Lower lobe of right lung (tissue), 2 donors: ENCODE data around the gene SCIN. TPM values are rescaled to one million over a fixed set of nuclear protein-coding genes. Genes with fewer than 3 reads are reported as not detected.

Source experiments
- ATAC-seq, 2 donors: fragments of 200-7000 bp; cut with Tn5 transposase; one replicate each; pipeline ENCODE4 v1.9.1; 2020 to 2022; ENCODE audit warnings: mild to moderate bottlenecking in 2 of 2, moderate library complexity in 2 of 2
- DNase-seq: peaks from one replicate; pipeline ENCODE4 v3.0.0-alpha.2; 2020
- H3K27ac ChIP-seq: fragments of 200-600 bp; one replicate; pipeline ENCODE4 v1.8.0; 2022
- H3K27me3 ChIP-seq: fragments of 200-600 bp; one replicate; pipeline ENCODE4 v1.8.0; 2022; ENCODE audit warnings: low read depth
- H3K36me3 ChIP-seq: fragments of 200-600 bp; one replicate; pipeline ENCODE4 v1.8.0; 2022; ENCODE audit warnings: mild to moderate bottlenecking
- H3K4me1 ChIP-seq: fragments of 200-600 bp; one replicate; pipeline ENCODE4 v1.8.0; 2022
- H3K4me3 ChIP-seq: fragments of 200-600 bp; one replicate; pipeline ENCODE4 v1.8.0; 2022; ENCODE audit warnings: mild to moderate bottlenecking
- H3K9me3 ChIP-seq: fragments of 200-600 bp; one replicate; pipeline ENCODE4 v1.8.0; 2022
- CTCF ChIP-seq: fragments of 200-600 bp; IDR thresholded peaks from one replicate; pipeline ENCODE4 v1.8.0; 2022; ENCODE audit warnings: antibody characterized with exemption, mild to moderate bottlenecking
- intact Hi-C: fragments of 100-400 bp; cut with DNase I; formaldehyde crosslinking; loops from one replicate; pipeline ENCODE4 v1.11.0; 2022
- total RNA-seq: library from RNA; stranded (reverse); fragmentation: NEBNext Ultra II Directional; extraction: Animal tissue kit (Norgen Biotek cat#: 25700); gene quantifications from one replicate; pipeline ENCODE4 v1.2.1, GENCODE V29; 2021
- donor health status: DM: no; HTN: yes; CAD: no; lungs with severe emphysema.

SCIN gene
- total RNA-seq, 1 donor from 2014 or later, result 21.1 TPM

GRCh38 chr7:12701433-12701832 is 130.9 kb downstream of the SCIN start:
- intact Hi-C loops, result no loop called here
- H3K9me3 ChIP-seq, result no peaks in the 10 kb centered on the region
- H3K27me3 ChIP-seq, result no peaks in the 10 kb centered on the region
- no peak overlapping the region for H3K27ac ChIP-seq
- H3K4me1 ChIP-seq, result no peaks in the 10 kb centered on the region
- H3K4me3 ChIP-seq, result no peak overlapping the region
- TF ChIP-seq CTCF, result no peak
- H3K36me3 ChIP-seq, result no peaks in the 10 kb centered on the region
- ATAC-seq (no peak), DNase-seq (no peak)

GRCh38 chr7:12703881-12704280 is 133.4 kb downstream of the SCIN start:
- DNase-seq, result no peak
- ATAC-seq, result no peak
- Histone ChIP-seq H3K36me3 (no peaks in the 10 kb centered on the region), H3K27ac (no peak overlapping the region), H3K27me3 (no peaks in the 10 kb centered on the region), H3K9me3 (no peaks in the 10 kb centered on the region), H3K4me1 (no peaks in the 10 kb centered on the region), H3K4me3 (no peak overlapping the region)
- intact Hi-C loops, result no loop called here
- TF ChIP-seq CTCF, result no peak

GRCh38 chr7:12705878-12706277 is 135.4 kb downstream of the SCIN start:
- Histone ChIP-seq H3K36me3 (no peaks in the 10 kb centered on the region), H3K27me3 (no peaks in the 10 kb centered on the region), H3K4me1 (no peaks in the 10 kb centered on the region), H3K4me3 (no peak overlapping the region), H3K9me3 (no peaks in the 10 kb centered on the region), H3K27ac (no peak overlapping the region)
- ATAC-seq (no peak), DNase-seq (no peak)
- intact Hi-C loops, result no loop called here
- TF ChIP-seq CTCF, result no peak

- Histone ChIP-seq H3K4me1 (no peaks in the 10 kb centered on the region), H3K27ac (no peak overlapping the region), H3K9me3 (no peaks in the 10 kb centered on the region), H3K27me3 (no peaks in the 10 kb centered on the region), H3K36me3 (no peaks in the 10 kb centered on the region), H3K4me3 (no peak overlapping the region)
- intact Hi-C loops, result no loop called here
- peak; percentile 62 to 87 for ATAC-seq
- no peak for DNase-seq
- TF ChIP-seq CTCF, result no peak
Observed at GRCh38 chr7:12706900-12707536, 136.5 kb downstream of the SCIN start.

GRCh38 chr7:12708314-12708713 is 137.8 kb downstream of the SCIN start:
- Histone ChIP-seq H3K4me1 (no peaks in the 10 kb centered on the region), H3K27ac (no peak overlapping the region), H3K27me3 (no peaks in the 10 kb centered on the region), H3K4me3 (no peak overlapping the region), H3K9me3 (no peaks in the 10 kb centered on the region), H3K36me3 (no peaks in the 10 kb centered on the region)
- no peak for TF ChIP-seq CTCF
- intact Hi-C loops, result no loop called here
- DNase-seq (no peak), ATAC-seq (no peak)

Other genes starting within 250 kb of the SCIN start
- 0.53 TPM for gene VWDE, start 166.9 kb upstream of the SCIN start, total RNA-seq
- gene ARL4A, start 116.9 kb downstream of the SCIN start, total RNA-seq, result 44.8 TPM